Spleen (tissue), 7 donors: ENCODE measurements around the gene PSD2.

Experiments used
- CTCF ChIP-seq, 11 experiments: fragments of 200-600 bp in 7 of 11; fragments of 450-650 bp in 4 of 11; sonication (generic) in 4 of 11; IDR thresholded peaks in 8 of 11; conservative IDR thresholded peaks in 3 of 11; 1 replicate in 7 of 11; 2 replicates in 4 of 11; pipeline versions ENCODE4 v1.4.0 to v1.8.0; 2016 to 2021; ENCODE audit warnings: antibody characterized with exemption in 11 of 11, inconsistent platforms in 4 of 11, mild to moderate bottlenecking in 1 of 11
- POLR2A ChIP-seq, 3 donors: fragments of 450-650 bp; IDR thresholded peaks; one replicate each; pipeline ENCODE4 v1.5.1; 2017; ENCODE audit warnings: antibody characterized with exemption in 3 of 3, mild to moderate bottlenecking in 1 of 3
- donor health status: DM: no; HTN: no; CAD: no; lungs with moderate emphysema.
- donor health status: DM: no; HTN: no; CAD: no.
- donor health status: DM: no; HTN: no; CAD: no.

- no peak for TF ChIP-seq CTCF (IDR thresholded peaks at IDR 0.05 in 8 of 11, conservative IDR thresholded peaks at IDR 0.05 in 3 of 11)
- no peak for TF ChIP-seq POLR2A (IDR thresholded peaks at IDR 0.05)
Observed at GRCh38 chr5:139747583-139748504, 47.8 kb upstream of the PSD2 start.
